Dermis microvascular lymphatic vessel endothelial cell (primary cell): Measurements from ENCODE around the gene METRNL. TPM values are rescaled to one million over a fixed set of nuclear protein-coding genes. Genes with fewer than 3 reads are reported as not detected.
"Not testable (repeated sequence)": the region's sequence is repeated elsewhere in the genome, so short reads cannot be mapped to it uniquely, and the experiment has no call there.

Experiments used
- DNase-seq, 2 donors: peaks; one replicate each; pipeline versions ENCODE4 v3.0.0 to v3.0.0-alpha.2; 2010; ENCODE audit warnings: low read depth in 2 of 2
- total RNA-seq: library from RNA; depleted of rRNA; stranded (reverse); fragments of >200 nt; gene quantifications from 2 replicates; pipeline ENCODE4 v1.2.1, GENCODE V29; 2014

METRNL gene
- total RNA-seq, 1 donor from 2014 or later: 59.2 TPM

DNA sequence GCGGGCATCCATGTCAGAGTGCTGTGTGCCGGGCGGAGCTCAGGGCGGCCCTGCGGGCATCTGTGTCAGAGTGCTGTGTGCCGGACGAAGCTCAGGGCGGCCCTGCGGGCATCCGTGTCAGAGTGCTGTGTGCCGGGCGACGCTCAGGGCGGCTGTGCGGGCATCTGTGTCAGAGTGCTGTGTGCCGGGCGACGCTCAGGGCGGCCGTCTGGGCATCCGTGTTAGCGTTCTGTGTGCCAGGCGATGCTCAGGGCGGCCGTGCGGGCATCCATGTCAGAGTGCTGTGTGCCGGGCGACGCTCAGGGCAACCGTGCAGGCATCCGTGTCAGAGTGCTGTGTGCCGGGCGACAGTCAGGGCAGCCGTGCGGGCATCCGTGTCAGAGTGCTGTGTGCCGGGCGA lies 55.0 kb downstream of the METRNL start:
- DNase-seq: not testable (repeated sequence)

DNA sequence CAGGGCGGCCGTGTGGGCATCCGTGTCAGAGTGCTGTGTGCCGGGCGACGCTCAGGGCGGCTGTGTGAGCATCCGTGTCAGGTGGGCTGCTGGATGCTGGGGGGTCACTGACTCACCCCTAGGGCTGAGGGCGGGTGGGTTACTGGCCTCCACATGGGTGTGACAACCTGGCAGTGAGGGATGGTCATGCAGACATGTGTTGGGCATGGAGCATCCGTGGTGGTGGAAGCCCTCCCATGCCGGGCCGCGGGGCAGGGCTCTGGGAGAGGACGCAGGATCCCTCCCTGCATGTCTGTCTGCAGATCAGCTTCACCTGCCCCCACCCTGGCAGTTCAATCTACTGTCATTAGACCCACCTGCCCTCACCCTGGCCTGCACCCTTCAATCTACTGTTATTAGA lies 56.3 kb downstream of the METRNL start:
- DNase-seq: no peak

DNA sequence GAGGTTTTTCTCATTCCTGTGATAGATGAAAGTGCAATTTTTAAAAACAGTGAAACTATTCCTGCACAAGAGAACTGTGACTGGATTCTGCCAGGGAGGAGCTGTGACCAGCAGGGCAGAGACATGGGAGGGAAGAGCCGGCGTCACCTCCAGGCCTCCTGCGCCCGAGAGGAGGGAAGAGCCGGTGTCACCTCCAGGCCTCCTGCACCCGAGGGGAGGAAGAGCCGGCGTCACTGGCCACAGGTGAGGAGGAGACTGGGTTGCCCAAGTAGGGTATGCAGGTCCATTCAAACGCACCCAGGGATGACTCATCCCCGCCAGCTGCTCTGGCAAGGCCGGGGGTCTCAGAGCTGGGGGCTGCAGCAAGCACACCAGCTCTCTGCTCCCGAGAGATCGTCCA lies 56.7 kb downstream of the METRNL start:
- no peak for DNase-seq

DNA sequence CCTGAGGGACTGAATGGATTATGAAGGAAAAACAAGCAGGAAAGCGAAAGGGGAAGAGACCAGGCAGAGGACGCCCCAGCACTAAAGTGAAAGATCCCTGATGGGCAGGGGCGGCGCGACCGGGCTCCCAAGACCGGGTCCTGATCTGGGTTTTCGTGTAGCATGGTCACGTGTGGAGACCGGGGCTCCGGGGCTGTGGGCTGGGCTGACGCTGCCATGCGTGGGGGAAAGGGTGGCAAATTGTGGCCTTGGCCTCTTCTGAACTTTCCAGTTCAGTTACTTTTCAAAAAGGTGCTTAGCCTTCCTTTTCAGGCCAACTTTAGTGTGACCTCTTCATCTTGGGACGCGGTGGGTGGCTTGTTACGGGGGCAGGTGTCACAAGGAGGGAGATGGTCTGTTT lies 57.5 kb downstream of the METRNL start:
- DNase-seq: no peak

DNA sequence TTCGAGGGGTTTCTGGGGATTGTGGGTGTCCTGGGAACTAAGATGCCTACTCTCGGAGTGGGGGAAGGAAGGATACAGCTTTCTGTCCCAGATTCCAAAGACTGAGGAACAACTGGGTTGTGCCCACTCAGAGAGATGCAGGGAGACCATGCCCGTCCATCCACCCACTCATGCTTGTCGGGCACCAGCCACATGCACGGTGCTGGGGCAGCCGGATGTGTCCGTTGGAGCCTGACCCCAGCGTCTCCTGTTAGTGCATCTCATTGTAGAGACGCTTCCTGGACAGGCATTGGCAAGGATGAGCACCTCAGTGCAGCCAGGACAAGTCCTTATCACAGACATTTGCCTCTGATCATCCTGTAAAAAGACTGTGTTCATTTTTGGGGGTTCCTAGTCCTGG lies 58.1 kb downstream of the METRNL start:
- DNase-seq: no peak

DNA sequence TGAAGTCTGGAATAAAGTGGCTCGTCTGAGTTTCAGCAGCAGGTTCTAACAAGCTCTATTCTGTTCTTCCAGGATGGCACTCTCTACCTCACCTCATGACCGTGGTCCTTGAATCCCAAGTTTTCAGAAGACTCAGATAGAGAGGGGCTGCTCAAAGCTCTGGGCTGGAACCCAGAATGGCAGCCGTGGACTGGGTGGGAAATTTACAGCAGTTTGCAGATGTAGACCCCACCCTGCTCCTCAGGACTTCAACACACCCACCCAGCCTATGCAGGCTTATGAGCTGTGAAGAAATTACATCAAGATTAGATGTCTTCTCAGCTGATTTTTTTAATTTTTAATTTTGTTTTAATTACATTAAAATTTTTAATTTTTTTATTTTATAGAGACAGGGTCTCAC lies 59.4 kb downstream of the METRNL start:
- no peak for DNase-seq

DNA sequence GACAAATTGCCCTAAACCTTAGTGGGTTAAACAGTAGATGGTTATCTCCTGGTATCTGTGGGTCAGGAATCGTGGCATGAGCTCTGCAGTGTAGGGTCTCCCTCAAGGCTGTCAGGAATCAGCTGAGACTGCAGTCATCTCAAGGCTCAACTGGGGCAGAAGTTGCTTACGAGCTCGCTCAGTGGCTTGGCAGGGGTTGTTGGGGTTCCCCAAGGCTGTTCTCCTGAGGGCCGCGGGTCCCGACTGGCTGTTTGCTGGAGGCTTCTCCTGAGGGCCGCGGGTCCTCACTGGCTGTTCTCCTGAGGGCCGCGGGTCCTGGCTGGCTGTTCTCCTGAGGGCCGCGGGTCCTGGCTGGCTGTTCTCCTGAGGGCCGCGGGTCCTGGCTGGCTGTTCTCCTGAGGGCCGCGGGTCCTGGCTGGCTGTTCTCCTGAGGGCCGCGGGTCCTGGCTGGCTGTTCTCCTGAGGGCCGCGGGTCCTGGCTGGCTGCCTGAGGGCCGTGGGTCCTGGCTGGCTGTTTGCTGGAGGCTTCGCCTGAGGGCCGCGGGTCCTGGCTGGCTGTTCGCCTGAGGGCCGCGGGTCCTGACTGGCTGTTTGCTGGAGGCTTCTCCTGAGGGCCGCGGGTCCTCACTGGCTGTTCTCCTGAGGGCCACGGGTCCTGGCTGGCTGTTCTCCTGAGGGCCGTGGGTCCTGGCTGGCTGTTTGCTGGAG lies 60.3 kb downstream of the METRNL start:
- not testable (repeated sequence) for DNase-seq

DNA sequence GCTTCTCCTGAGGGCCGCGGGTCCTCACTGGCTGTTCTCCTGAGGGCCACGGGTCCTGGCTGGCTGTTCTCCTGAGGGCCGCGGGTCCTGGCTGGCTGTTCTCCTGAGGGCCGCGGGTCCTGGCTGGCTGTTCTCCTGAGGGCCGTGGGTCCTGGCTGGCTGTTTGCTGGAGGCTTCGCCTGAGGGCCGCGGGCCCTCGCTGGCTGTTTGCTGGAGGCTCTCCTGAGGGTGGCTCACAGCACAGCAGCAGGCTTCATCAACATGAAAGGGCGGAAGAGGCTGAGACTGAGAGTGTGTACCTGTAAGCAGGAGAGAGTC lies 60.8 kb downstream of the METRNL start:
- not testable (repeated sequence) for DNase-seq

DNA sequence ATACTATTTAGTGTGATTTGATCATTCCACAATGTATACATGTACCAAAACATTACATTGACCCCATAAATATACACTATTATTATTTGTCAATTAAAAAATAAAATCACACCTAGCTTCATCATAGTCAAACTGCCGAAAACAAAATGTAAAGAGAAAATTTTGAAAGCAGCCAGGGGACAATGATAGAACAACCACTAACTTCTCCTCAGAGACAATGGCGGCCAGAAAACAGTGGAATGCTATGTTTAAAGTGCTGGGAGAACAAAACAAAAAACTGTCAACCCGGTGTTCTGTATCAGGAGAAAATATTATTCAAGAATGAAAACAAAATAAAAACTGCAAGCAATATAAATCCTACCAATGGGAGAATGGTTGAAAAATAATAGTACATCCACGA lies 63.2 kb downstream of the METRNL start:
- DNase-seq: no peak

DNA sequence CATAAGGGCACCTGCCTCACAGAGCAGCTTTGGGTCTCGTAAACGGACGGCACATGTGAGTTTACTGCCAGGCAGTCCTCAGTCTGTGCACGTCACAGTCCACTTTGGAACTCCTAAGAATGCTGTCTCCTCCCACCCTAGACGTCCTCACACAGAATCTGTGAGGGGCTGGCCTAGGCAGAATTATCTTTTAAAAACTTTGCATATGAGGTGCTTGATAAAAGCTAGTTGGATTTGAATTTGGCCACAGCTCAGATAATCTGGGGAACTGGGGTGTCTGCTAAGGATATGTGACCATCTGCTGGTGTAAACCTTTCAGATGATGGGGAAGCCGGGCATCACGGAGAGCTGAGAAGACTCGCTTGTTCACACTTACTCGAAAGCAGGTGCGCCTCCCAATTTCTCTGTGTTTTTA lies 64.4 kb downstream of the METRNL start:
- DNase-seq: no peak

Other genes with a start within 250 kb of the METRNL start
- under 0.01 TPM in 2 replicates for gene ZNF750, start 239.6 kb upstream of the METRNL start, total RNA-seq